HG03025 (cell line): ENCODE data around the gene DCLK1.

Experiments used
- ATAC-seq: cut with Tn5 transposase; IDR thresholded peaks from one replicate; pipeline ENCODE4 v1.9.1; 2021; ENCODE audit warnings: mild to moderate bottlenecking, moderate library complexity; ENCODE audit not compliant: unreplicated experiment, low FRiP score

The DCLK1 gene

DNA sequence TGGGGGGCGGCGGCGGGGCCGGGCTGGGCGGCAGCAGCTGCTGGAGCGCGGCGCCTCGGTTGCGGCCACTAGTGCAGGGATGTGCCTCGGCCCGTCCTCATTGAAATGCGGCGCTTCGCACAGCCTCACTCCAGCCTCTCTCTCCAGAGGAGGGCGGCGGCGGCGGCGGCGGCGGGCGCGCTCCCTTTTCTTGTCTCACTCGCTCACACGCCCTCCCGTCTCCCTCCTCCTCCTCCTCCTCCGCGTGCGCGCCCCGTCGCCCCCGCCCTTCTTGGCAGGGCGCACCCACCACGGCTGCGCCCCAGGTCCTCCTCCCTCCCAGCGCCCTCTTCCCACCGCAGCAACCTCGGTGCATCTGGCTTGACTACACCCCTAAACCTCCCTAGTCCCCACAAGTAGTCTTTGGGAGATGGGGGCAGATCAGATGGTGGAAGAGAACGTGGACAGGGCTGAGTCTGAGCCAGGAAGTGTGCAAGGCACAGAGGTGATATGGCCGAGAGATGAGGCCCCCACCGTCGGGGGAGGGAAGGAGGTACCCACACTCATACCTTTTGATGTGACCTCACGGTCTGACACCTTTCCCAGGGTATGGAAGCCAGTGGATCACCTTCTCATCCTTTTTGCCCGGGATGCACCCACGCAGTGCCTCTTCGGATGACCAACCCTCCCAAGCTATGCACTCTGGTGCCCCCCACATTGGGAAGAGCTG is at the start of gene DCLK1:
TSS of gene DCLK1 (minus strand) at position 161 of the 709 bp plus-strand sequence.
- ATAC-seq = no peak

GRCh38 chr13:36175621-36176020 is 44.4 kb upstream of the DCLK1 start:
- no peak for ATAC-seq

GRCh38 chr13:36174923-36175322 is 43.7 kb upstream of the DCLK1 start:
- no peak for ATAC-seq

DNA sequence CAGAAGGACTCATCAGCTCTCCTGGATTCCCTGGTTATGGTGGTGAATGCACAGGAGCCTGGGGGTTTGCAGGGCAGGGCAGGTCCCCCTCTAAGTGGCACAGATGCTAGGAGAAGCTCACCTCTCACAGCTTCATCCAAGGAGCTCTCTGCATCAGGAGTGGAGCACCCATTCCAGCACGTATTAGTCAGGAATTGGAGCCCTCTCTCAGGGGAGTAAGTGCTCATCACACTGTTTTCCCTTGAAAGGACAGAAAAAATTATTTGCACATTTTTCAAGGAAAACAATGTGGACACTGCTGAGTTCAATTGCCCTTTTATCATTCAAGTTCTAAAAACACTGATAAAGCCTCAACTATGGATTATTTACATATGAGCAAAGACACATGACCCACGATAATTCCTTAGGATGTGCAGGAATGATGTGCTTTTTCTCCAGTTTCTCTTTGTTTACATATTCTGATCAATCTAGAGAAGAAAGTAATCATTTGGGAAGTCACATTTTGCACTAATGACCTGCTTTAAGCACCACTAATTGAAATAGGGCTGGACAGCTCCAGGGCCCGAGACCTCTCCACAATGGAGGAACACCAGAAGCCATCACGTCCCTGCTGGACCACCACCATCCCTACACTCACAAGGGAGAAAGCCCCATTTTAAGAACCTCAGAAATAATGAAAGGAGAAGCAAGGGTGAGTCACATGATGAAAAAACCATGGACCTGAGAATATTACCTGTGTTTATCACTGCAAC is 42.6 kb upstream of the DCLK1 start:
- ATAC-seq = no peak

DNA sequence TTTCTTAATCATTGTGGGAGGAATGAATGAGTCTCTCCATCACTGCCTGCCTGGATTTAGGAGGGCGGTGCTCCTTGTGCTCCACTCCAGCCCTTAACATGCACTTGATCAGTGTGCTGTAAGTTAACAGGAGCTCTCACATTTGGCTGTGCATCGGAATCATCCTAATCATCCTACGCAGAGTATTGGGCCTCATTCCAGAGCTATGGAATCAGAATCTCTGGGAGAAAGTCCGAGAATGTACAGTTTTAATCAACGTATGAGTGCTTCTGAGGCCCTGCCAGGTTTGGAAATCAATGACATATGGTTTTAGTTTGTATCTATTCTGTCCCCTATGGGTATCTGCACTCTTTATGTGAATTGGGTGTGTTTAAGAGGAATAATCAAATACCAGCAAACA is 34.9 kb upstream of the DCLK1 start:
- no peak for ATAC-seq

DNA sequence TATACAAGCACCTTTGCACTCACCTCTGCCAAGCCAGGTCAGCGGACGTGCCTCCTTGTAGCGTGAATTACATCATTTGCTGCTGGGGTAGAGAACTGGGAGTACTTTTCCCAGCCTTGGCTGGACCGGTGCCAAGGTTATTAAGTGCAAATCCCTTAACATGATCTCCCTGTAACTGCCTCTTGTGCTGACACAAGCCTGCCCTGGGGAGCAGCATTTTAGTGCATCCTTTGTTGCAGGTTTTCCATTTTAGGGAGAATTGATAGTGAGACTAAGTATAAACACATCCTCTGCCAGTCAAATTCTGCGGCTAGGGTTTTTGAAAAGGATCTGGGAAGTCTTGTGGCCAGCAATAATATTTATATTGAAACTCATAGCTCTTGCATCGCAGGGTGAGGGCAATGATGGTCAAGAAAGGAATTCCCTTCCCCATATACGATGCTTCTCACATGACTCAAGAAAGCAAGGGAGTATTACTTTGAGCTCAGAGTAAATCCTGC is 32.7 kb upstream of the DCLK1 start:
- ATAC-seq = no peak

DNA sequence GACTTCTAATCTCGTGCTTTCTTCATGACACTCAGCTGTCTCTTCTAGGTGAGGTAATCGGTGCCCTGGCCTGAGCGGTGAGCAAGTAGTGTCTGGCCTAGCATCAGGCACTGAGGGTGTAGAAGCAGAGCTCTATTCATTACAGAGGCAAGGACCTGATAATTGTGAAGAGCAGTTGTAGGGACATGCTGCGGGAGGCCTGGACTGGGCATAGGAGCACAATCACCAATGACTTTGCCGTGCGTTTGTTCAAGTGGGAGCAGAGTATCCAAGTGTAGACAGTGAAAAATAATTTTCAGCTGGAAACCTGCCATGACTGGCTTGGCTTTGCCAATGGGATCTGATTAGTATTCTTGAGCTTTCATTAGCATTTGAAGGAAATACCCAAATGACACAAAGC is 32.1 kb upstream of the DCLK1 start:
- no peak for ATAC-seq

GRCh38 chr13:36160297-36160696 is 29.1 kb upstream of the DCLK1 start:
- ATAC-seq = no peak

GRCh38 chr13:36158611-36159010 is 27.4 kb upstream of the DCLK1 start:
- ATAC-seq = no peak

DNA sequence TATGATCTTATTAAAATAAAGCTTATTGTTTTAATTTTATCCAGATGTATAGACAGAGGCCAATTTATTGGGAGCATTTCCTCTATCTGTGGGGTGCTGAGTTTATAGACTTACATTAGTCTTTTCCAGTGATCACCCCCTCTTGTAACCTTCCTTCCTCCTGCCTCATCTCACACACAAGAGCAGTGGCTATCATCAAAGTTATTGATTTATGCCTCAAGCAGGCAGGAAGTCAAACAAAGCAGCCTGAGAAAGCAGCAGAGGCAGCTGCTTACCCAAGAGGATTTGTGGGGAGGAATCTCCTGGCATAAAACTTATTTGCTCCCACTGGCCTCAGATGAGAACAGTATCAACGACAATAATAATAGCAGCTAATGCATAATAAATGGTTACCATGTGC is 26.3 kb upstream of the DCLK1 start:
- ATAC-seq = no peak

GRCh38 chr13:36154567-36155291 is 23.5 kb upstream of the DCLK1 start:
- ATAC-seq = no peak

DNA sequence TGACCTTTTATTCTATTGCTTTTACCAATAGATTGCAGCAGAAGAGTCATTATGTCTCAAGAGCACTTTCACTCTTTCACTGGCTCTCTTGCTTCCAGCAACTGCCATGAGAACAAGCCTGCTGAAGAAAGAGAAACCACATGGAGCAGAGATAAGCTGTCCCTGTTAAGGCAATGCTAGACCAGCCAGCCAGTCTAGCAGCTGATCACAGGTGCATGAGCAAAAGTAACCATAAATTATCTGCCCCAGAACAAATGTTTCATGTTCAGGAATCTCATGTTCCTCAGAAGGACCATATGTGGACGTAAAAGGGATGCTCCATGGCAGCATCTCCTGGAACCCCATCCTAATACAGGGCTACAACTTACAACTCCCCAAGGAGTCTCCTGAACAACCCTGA is 20.4 kb upstream of the DCLK1 start:
- ATAC-seq = no peak

GRCh38 chr13:36148446-36148845 is 17.3 kb upstream of the DCLK1 start:
- no peak for ATAC-seq

DNA sequence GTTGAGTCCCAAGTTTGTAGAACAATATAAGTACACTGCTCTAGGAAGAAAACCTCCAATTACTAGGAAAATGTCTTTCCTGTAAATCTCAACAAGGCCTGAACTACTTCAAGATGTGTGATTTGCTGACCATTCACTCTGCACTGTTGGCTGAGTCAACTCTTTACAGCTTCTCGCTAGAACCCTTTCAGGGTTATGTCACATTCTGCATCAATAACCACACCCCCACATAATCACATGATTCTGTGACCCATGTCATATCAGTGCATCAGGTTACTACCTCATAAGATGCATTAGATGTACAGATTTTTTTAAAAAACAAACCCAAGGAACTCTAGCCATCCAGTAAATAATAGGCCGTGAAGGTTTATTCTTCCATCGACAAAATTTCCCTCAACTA is 16.1 kb upstream of the DCLK1 start:
- no peak for ATAC-seq

DNA sequence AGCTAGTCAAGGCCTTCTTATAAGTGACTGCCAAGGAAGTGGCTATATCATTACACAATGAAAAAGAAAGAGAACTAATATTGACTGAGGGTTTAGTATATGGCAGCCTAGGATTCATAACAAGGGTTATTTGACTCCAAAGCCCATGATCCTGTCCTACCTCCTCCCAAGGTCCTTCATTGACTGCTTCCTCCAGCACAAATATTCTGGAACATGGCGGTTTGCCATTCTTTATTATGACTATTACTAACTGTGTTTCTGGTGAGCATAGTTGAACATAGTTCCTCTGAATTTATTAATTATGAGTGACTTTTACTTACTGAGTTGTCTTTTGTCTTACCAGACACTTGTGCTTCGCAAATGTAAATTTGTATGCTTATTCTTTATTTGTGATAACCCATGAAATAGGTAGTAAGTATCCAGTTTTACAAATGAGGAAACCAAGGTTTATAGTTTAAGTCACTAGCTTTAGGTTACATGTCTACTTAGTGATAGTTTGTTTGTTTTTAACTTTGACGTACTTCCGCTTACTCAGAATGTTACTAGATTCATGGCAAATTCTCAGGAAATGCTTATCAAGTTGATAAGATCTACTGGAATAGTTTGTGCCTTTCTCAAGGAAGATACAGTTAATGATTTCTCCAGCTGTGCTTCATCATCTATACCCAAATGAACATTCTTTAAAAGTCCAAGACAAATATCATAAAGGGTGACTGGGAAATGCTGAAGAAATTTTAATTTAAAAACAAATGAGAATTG is 15.5 kb upstream of the DCLK1 start:
- ATAC-seq = no peak

- no peak for ATAC-seq
Observed at GRCh38 chr13:36143738-36144137, 12.6 kb upstream of the DCLK1 start.

DNA sequence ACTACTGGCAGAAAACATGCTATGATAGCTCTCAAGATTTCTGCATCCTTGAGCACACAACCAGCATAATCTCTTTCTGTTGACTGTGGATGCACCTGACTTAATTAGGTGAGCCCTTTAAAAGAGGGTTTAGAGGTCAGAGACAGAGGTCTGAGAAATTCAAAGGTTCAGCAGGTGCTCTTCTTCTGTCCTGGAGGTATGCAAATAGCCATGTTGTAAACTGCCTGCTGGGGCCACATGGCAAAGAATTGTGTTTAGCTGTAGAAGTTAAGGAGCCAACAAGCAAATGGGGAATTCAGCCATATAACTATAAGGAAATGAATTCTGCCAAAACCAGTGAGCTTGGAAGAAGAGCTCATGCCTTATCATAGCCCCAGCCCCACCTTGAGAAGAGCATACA is 11.6 kb upstream of the DCLK1 start:
- ATAC-seq = no peak

- ATAC-seq = no peak
Observed at GRCh38 chr13:36135876-36136275, 4.7 kb upstream of the DCLK1 start.

DNA sequence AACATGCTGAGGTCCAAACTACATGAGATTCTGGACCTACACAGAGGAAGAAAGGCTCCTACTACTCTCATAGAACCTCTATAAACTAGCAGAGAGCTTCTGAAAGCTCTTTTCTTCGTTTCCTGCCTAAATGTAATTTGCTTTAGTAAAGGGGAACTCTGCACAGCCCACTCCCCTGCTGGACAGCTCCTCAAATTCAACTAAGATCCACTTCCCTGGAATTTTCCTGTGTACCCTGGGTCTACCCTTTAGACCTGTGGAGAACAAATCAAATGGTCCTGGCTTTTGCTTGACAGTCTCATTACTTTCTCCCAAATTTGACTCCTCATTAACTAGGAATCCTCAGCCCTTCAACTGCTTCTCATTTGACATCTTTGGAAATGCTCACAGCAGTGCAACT is 3.5 kb upstream of the DCLK1 start:
- no peak for ATAC-seq

GRCh38 chr13:36133950-36134626 is 2.9 kb upstream of the DCLK1 start:
- no peak for ATAC-seq
